ENCODE results near the gene TP53BP1. TPM values are rescaled to one million over a fixed set of nuclear protein-coding genes. Genes with fewer than 3 reads are reported as not detected.

The TP53BP1 gene
- total RNA-seq, 1 donor from 2014 or later = 44.9 TPM

- Histone ChIP-seq H3K27me3 (no peaks in the 10 kb centered on the region), H3K36me3 (peaks cover 6 to 80% of the 10 kb centered on the region in 2 donors), H3K27ac (no peak overlapping the region), H3K4me1 (no peaks in the 10 kb centered on the region), H3K4me3 (no peak overlapping the region), H3K9me3 (peaks cover 41% of the 10 kb centered on the region)
- intact Hi-C loops (cut with DNase I) = no loop called here
- no peak for TF ChIP-seq CTCF (IDR thresholded peaks at IDR 0.05)
- TF ChIP-seq POLR2AphosphoS5 (IDR thresholded peaks at IDR 0.05; ENCODE audit: insufficient read depth in 1 of 2, low read depth in 1 of 2) = no peak
- no peak for TF ChIP-seq POLR2A (IDR thresholded peaks at IDR 0.05)
- no peak for DNase-seq (ENCODE audit: extremely low spot score in 2 of 2)
These were observed 131.5 kb downstream of the TP53BP1 start for GRCh38 chr15:43361313-43361903.

DNA sequence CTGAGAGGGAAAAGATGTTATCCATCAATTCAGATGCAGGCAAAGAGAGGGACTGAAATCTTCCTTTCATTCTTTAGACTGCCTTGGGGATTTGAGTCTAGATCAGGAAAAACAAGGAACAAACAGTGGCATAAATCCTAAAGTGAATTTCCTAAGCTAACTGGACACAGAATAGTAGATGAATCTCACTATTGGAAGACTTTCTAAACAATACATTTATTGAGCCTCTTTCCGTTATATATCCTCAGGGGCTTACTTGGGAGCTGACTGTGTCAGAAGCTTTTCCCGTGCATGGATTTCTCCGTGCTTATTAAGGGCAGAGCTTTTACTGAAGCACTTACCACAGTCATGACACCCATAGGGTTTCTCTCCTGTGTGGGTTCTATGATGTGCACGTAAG, 132.1 kb downstream of the TP53BP1 start:
- H3K4me3 ChIP-seq = no peak overlapping the region

More for the DNA sequence above, 132.1 kb downstream of the TP53BP1 start:
- Histone ChIP-seq H3K36me3 (peaks cover 6 to 74% of the 10 kb centered on the region in 2 donors), H3K27ac (no peak overlapping the region), H3K9me3 (peaks cover 41% of the 10 kb centered on the region), H3K27me3 (no peaks in the 10 kb centered on the region), H3K4me1 (no peaks in the 10 kb centered on the region)
- intact Hi-C loops (cut with DNase I) = no loop called here
- TF ChIP-seq POLR2AphosphoS5 (IDR thresholded peaks at IDR 0.05; ENCODE audit: insufficient read depth in 1 of 2, low read depth in 1 of 2) (no peak), POLR2A (IDR thresholded peaks at IDR 0.05) (no peak), CTCF (IDR thresholded peaks at IDR 0.05) (no peak)
- DNase-seq (ENCODE audit: extremely low spot score in 2 of 2) = no peak

Other genes starting within 250 kb of the TP53BP1 start
- 8.3 TPM for gene TGM5, start 226.2 kb downstream of the TP53BP1 start, total RNA-seq
- gene TGM7, start 190.9 kb downstream of the TP53BP1 start, total RNA-seq = not detected
- 5.4 TPM for gene LCMT2, start 162.6 kb downstream of the TP53BP1 start, total RNA-seq
- 18.2 TPM for gene ZSCAN29, start 122.1 kb downstream of the TP53BP1 start, total RNA-seq
- 17.7 TPM for gene TUBGCP4, start 122.1 kb downstream of the TP53BP1 start, total RNA-seq
- 16.9 TPM for gene MAP1A, start 24.5 kb upstream of the TP53BP1 start, total RNA-seq
- 46.4 TPM for gene PPIP5K1, start 97.1 kb upstream of the TP53BP1 start, total RNA-seq
- gene CKMT1B, start 100.9 kb upstream of the TP53BP1 start, total RNA-seq = 29.7 TPM
- 0.74 TPM for gene STRC, start 125.6 kb upstream of the TP53BP1 start, total RNA-seq
- gene CATSPER2, start 155.7 kb upstream of the TP53BP1 start, total RNA-seq = 9.1 TPM
- 37.6 TPM for gene CKMT1A, start 200.7 kb upstream of the TP53BP1 start, total RNA-seq